PC-3 (cell line): ENCODE results near the gene IFNG.

ENCODE experiments used
- CTCF ChIP-seq: fragments of 300-600 bp; sonication (generic); conservative IDR thresholded peaks from 2 replicates; pipeline ENCODE4 v1.5.1; 2017; ENCODE audit warnings: antibody characterized with exemption, low read depth, mild to moderate bottlenecking, low read length
- EZH2phosphoT487 ChIP-seq: fragments of 300-600 bp; sonication (generic); IDR thresholded peaks from 2 replicates; pipeline ENCODE4 v1.6.1; 2018; ENCODE audit warnings: mild to moderate bottlenecking, antibody characterized with exemption, low read length, borderline replicate concordance

- TF ChIP-seq CTCF = no peak
- no peak for TF ChIP-seq EZH2phosphoT487
Measured at GRCh38 chr12:68185598-68185997, 26.1 kb upstream of the IFNG start.
